HCT116 (cell line): ENCODE results near the gene SPTLC3. TPM values are rescaled to one million over a fixed set of nuclear protein-coding genes. Genes with fewer than 3 reads are reported as not detected.

ENCODE experiments used
- ATAC-seq: fragments of 200-7000 bp; cut with Tn5 transposase; 2 replicates; pipeline ENCODE4 v1.9.1; 2020; ENCODE audit warnings: mild to moderate bottlenecking, moderate library complexity
- BruUV-seq: library from RNA; stranded (reverse); fragments of 400-500 nt; replicated peaks from 2 replicates; lab custom pipeline; 2021; lab: Mats Ljungman, UMichigan
- CTCF ChIA-PET: fragments of 300-600 bp; sonication (Branson Sonifier 250); formaldehyde crosslinking; loops from one replicate; lab custom pipeline; 2021; ENCODE audit warnings: antibody characterized with exemption; lab: Charles Lee
- POLR2A ChIA-PET: fragments of 300-600, 350-600 bp; sonication (Branson Sonifier 250); formaldehyde crosslinking; loops from one replicate; lab custom pipeline; 2021; ENCODE audit warnings: antibody characterized with exemption; lab: Charles Lee
- RAD21 ChIA-PET, 2 experiments: fragments of 300-600 bp; sonication (Branson Sonifier 250); formaldehyde crosslinking; loops; one replicate each; lab custom pipeline; 2023; ENCODE audit warnings: low total read pairs in 2 of 2; ENCODE audit not compliant: uncharacterized antibody in 2 of 2, unreplicated experiment in 2 of 2, low non-redundant PET in 1 of 2; lab: Charles Lee
- DNase-seq: peaks from one replicate; pipeline ENCODE4 v3.0.0-alpha.2; 2010; ENCODE audit warnings: low read depth, low spot score
- H2AFZ ChIP-seq: fragments of 200-600 bp; shearing (Covaris generic), sonication (generic); 2 replicates; pipeline ENCODE4 v1.6.1; 2017; ENCODE audit warnings: low read depth, mixed run types, mixed read lengths, antibody characterized with exemption, low read length; ENCODE audit not compliant: poor library complexity, severe bottlenecking
- H3K27ac ChIP-seq: 2 replicates; pipeline ENCODE4 v1.5.1; 2012; ENCODE audit warnings: low read depth, low read length
- H3K27me3 ChIP-seq: fragments of 200-600 bp; sonication (generic); 2 replicates; pipeline ENCODE4 v1.6.1; 2016; ENCODE audit warnings: mixed run types, low read length, mixed read lengths; ENCODE audit not compliant: insufficient read depth
- H3K36me3 ChIP-seq, 2 experiments: fragments of 200-500 bp in 1 of 2; fragments of 200-600 bp in 1 of 2; sonication (Bioruptor generic) in 1 of 2; sonication (generic) in 1 of 2; 2 replicates each; pipeline versions ENCODE4 v1.5.1 to v1.6.1; 2014 to 2016; ENCODE audit warnings: low read length in 2 of 2, inconsistent platforms in 1 of 2, mixed read lengths in 1 of 2, mixed run types in 1 of 2; ENCODE audit not compliant: insufficient read depth in 2 of 2, control insufficient read depth in 1 of 2
- H3K4me1 ChIP-seq, 2 experiments: fragments of 200-600 bp in 1 of 2; sonication (generic) in 1 of 2; 2 replicates each; pipeline versions ENCODE4 v1.5.1 to v1.6.1; 2012 to 2017; ENCODE audit warnings: low read length in 2 of 2, inconsistent platforms in 1 of 2, mild to moderate bottlenecking in 1 of 2, mixed read lengths in 1 of 2, mixed run types in 1 of 2, moderate library complexity in 1 of 2; ENCODE audit not compliant: insufficient read depth in 2 of 2, control insufficient read depth in 1 of 2
- H3K4me2 ChIP-seq: fragments of 200-600 bp; sonication (generic); 2 replicates; pipeline ENCODE4 v1.6.1; 2017; ENCODE audit warnings: mixed run types, low read length, mixed read lengths
- H3K4me3 ChIP-seq, 2 experiments: fragments of 200-600 bp in 1 of 2; sonication (generic) in 1 of 2; replicated peaks in 1 of 2; 2 replicates each; pipeline ENCODE4 v1.5.1; 2011 to 2016; ENCODE audit warnings: low read length in 2 of 2, control low read depth in 1 of 2, low read depth in 1 of 2, mild to moderate bottlenecking in 1 of 2, mixed read lengths in 1 of 2, mixed run types in 1 of 2
- H3K79me2 ChIP-seq: fragments of 200-600 bp; sonication (generic); 2 replicates; pipeline ENCODE4 v1.6.1; 2017; ENCODE audit warnings: mild to moderate bottlenecking, mixed run types, low read length, moderate library complexity, mixed read lengths; ENCODE audit not compliant: insufficient read depth
- H3K9ac ChIP-seq: fragments of 200-600 bp; sonication (generic); 2 replicates; pipeline ENCODE4 v1.6.1; 2016; ENCODE audit warnings: low read length, mixed read lengths
- H3K9me2 ChIP-seq: fragments of 200-600 bp; sonication (generic), shearing (Covaris generic); 2 replicates; pipeline ENCODE4 v1.6.1; 2017; ENCODE audit warnings: mixed run types, mild to moderate bottlenecking, moderate library complexity; ENCODE audit not compliant: insufficient read depth
- H3K9me3 ChIP-seq, 2 experiments: fragments of 200-500 bp in 1 of 2; fragments of 200-600 bp in 1 of 2; sonication (Bioruptor generic) in 1 of 2; sonication (generic) in 1 of 2; 2 replicates each; pipeline ENCODE4 v1.6.1; 2014 to 2017; ENCODE audit warnings: low read length in 2 of 2, mixed read lengths in 2 of 2, inconsistent platforms in 1 of 2, low read depth in 1 of 2, mild to moderate bottlenecking in 1 of 2, mixed run types in 1 of 2, moderate library complexity in 1 of 2; ENCODE audit not compliant: control insufficient read depth in 1 of 2, insufficient read depth in 1 of 2
- H4K20me1 ChIP-seq: fragments of 200-600 bp; sonication (generic), shearing (Covaris generic); 2 replicates; pipeline ENCODE4 v1.6.1; 2017; ENCODE audit warnings: mixed run types, mild to moderate bottlenecking, moderate library complexity; ENCODE audit not compliant: insufficient read depth
- ATF3 ChIP-seq: IDR thresholded peaks from 2 replicates; pipeline ENCODE4 v1.6.1; 2012
- CBX3 ChIP-seq: IDR thresholded peaks from 2 replicates; pipeline ENCODE4 v1.6.1; 2012; ENCODE audit warnings: low read depth
- CEBPB ChIP-seq: IDR thresholded peaks from 2 replicates; pipeline ENCODE4 v1.6.1; 2012; ENCODE audit warnings: low read depth
- CTCF ChIP-seq, 3 experiments: fragments of 200-600 bp in 1 of 3; sonication (generic) in 1 of 3; IDR thresholded peaks in 2 of 3; conservative IDR thresholded peaks in 1 of 3; 2 replicates each; pipeline ENCODE4 v1.5.1; 2012 to 2017; ENCODE audit warnings: low read depth in 2 of 3, low read length in 2 of 3, antibody characterized with exemption in 1 of 3, borderline replicate concordance in 1 of 3, control low read depth in 1 of 3, mild to moderate bottlenecking in 1 of 3, mixed read lengths in 1 of 3, mixed run types in 1 of 3, moderate library complexity in 1 of 3; ENCODE audit not compliant: insufficient read depth in 1 of 3
- EGR1 ChIP-seq: IDR thresholded peaks from 2 replicates; pipeline ENCODE4 v1.6.1; 2012; ENCODE audit warnings: low read depth
- ELF1 ChIP-seq: IDR thresholded peaks from 2 replicates; pipeline ENCODE4 v1.6.1; 2012; ENCODE audit warnings: low read depth, borderline replicate concordance
- EZH2phosphoT487 ChIP-seq: fragments of 200-600 bp; IDR thresholded peaks from 2 replicates; pipeline ENCODE4 v1.6.1; 2018; ENCODE audit warnings: antibody characterized with exemption, borderline replicate concordance
- FOSL1 ChIP-seq: IDR thresholded peaks from 2 replicates; pipeline ENCODE4 v1.6.1; 2012; ENCODE audit warnings: low read depth
- JUND ChIP-seq: IDR thresholded peaks from 2 replicates; pipeline ENCODE4 v1.6.1; 2012
- POLR2AphosphoS5 ChIP-seq: IDR thresholded peaks from 2 replicates; pipeline ENCODE4 v1.6.1; 2011; ENCODE audit warnings: mild to moderate bottlenecking, low read depth, low read length, moderate library complexity
- RAD21 ChIP-seq: IDR thresholded peaks from 2 replicates; pipeline ENCODE4 v1.6.1; 2012; ENCODE audit warnings: low read depth, mild to moderate bottlenecking
- SP1 ChIP-seq: IDR thresholded peaks from 2 replicates; pipeline ENCODE4 v1.6.1; 2012; ENCODE audit warnings: low read depth
- SRF ChIP-seq: IDR thresholded peaks from 2 replicates; pipeline ENCODE4 v1.6.1; 2012; ENCODE audit warnings: low read depth
- TCF7L2 ChIP-seq: IDR thresholded peaks from 2 replicates; pipeline ENCODE4 v1.7.0; 2011; ENCODE audit warnings: borderline replicate concordance, inconsistent platforms; ENCODE audit not compliant: insufficient read depth, insufficient read length; ENCODE audit errors: extremely low read depth
- YY1 ChIP-seq: IDR thresholded peaks from 2 replicates; pipeline ENCODE4 v1.6.1; 2011; ENCODE audit warnings: low read length, low read depth, moderate library complexity, mild to moderate bottlenecking; ENCODE audit not compliant: insufficient replicate concordance; ENCODE audit errors: extremely low read depth
- ZBTB33 ChIP-seq: IDR thresholded peaks from 2 replicates; pipeline ENCODE4 v1.6.1; 2011; ENCODE audit warnings: mild to moderate bottlenecking, low read length, moderate library complexity; ENCODE audit not compliant: insufficient replicate concordance; ENCODE audit errors: extremely low read depth
- intact Hi-C: fragments of 100-400 bp; cut with micrococcal nuclease; formaldehyde crosslinking; loops from 2 replicates; pipeline ENCODE4 v1.10.0; 2022
- total RNA-seq: library from RNA; stranded (reverse); gene quantifications from one replicate; pipeline ENCODE4 v1.2.1, GENCODE V29; 2021; ENCODE audit not compliant: unreplicated experiment

Gene SPTLC3
- total RNA-seq, 1 experiment from 2014 or later = not detected

GRCh38 chr20:13058666-13059389 is 50.1 kb downstream of the SPTLC3 start (continued):
- no peak for TF ChIP-seq YY1
- TF ChIP-seq POLR2AphosphoS5 = no peak

GRCh38 chr20:13059398-13060136 is 50.8 kb downstream of the SPTLC3 start:
- H3K4me1 ChIP-seq = no peaks in the 10 kb centered on the region
- intact Hi-C loops = no loop called here
- RAD21 ChIA-PET = no interaction called here
- H3K9me3 ChIP-seq = no peaks in the 10 kb centered on the region
- no peak for DNase-seq
- no peaks in the 10 kb centered on the region for H4K20me1 ChIP-seq
- H3K79me2 ChIP-seq = no peaks in the 10 kb centered on the region
- no peaks in the 10 kb centered on the region for H3K9me2 ChIP-seq
- no peak overlapping the region for H3K9ac ChIP-seq
- no peak overlapping the region for H3K4me2 ChIP-seq
- no peak overlapping the region for H2AFZ ChIP-seq
- no peak overlapping the region for H3K27ac ChIP-seq
- H3K27me3 ChIP-seq = no peaks in the 10 kb centered on the region; the same call in 1 of the 2 replicates
- no peak for ATAC-seq
- POLR2A ChIA-PET = no interaction called here
- CTCF ChIA-PET = no interaction called here
- H3K36me3 ChIP-seq = no peaks in the 10 kb centered on the region
- no TSS peak for BruUV-seq
- no peak overlapping the region for H3K4me3 ChIP-seq
- no peak for TF ChIP-seq FOSL1
- TF ChIP-seq ATF3 = no peak
- no peak for TF ChIP-seq RAD21
- TF ChIP-seq YY1 = no peak
- no peak for TF ChIP-seq CEBPB
- no peak for TF ChIP-seq POLR2AphosphoS5
- TF ChIP-seq EZH2phosphoT487 = no peak
- TF ChIP-seq EGR1 = no peak
- no peak for TF ChIP-seq SP1
- no peak for TF ChIP-seq CBX3
- no peak for TF ChIP-seq SRF
- no peak for TF ChIP-seq JUND
- TF ChIP-seq ELF1 = no peak
- TF ChIP-seq ZBTB33 = no peak
- TF ChIP-seq TCF7L2 = no peak
- no peak for TF ChIP-seq CTCF (IDR thresholded peaks at IDR 0.05 in 2 of 3, conservative IDR thresholded peaks at IDR 0.05 in 1 of 3; ENCODE audit: borderline replicate concordance in 1 of 3, insufficient read depth in 1 of 3, low read depth in 2 of 3, low read length in 2 of 3)
